NOMO-1 treated with dmso at 0.1 percent for 144 hours (cell line): ENCODE data around the gene ZNF714.
A peak's percentile ranks its signal among the peaks of the same experiment; 100 is the strongest.

Experiments used
- DNase-seq: peaks from one replicate; lab custom pipeline; 2025; ENCODE audit not compliant: unreplicated experiment; lab: John Stamatoyannopoulos, UW

ZNF714 gene

GRCh38 chr19:21082011-21082975, at the start of gene ZNF714:
TSS of gene ZNF714 (plus strand) at chr19:21082203. CDS start at chr19:21098269, 16,066 bp downstream.
- peak; percentile 61 for DNase-seq

- DNase-seq: no peak
These were observed 37.0 kb upstream of the ZNF714 start for GRCh38 chr19:21045028-21045427.

- no peak for DNase-seq
These were observed 35.5 kb upstream of the ZNF714 start for GRCh38 chr19:21046489-21046888.

GRCh38 chr19:21047716-21048115, 34.3 kb upstream of the ZNF714 start:
- no peak for DNase-seq

GRCh38 chr19:21052902-21053301, 29.1 kb upstream of the ZNF714 start:
- no peak for DNase-seq

GRCh38 chr19:21065336-21065735, 16.7 kb upstream of the ZNF714 start:
- DNase-seq: no peak

GRCh38 chr19:21084343-21084742, 2.3 kb downstream of the ZNF714 start:
- DNase-seq: no peak

- DNase-seq: no peak
These were observed 5.9 kb downstream of the ZNF714 start for GRCh38 chr19:21087871-21088270.

GRCh38 chr19:21092109-21092508, 10.1 kb downstream of the ZNF714 start:
- no peak for DNase-seq

- DNase-seq: no peak
These were observed 12.5 kb downstream of the ZNF714 start for GRCh38 chr19:21094347-21095025.

- DNase-seq: no peak
These were observed 16.3 kb downstream of the ZNF714 start for GRCh38 chr19:21098291-21098690.

- no peak for DNase-seq
These were observed 19.7 kb downstream of the ZNF714 start for GRCh38 chr19:21101521-21102242.

GRCh38 chr19:21109116-21109515, 27.1 kb downstream of the ZNF714 start:
- DNase-seq: no peak

- no peak for DNase-seq
These were observed 28.2 kb downstream of the ZNF714 start for GRCh38 chr19:21110183-21110582.

- no peak for DNase-seq
These were observed 33.4 kb downstream of the ZNF714 start for GRCh38 chr19:21115430-21115829.

- DNase-seq: no peak
These were observed 35.3 kb downstream of the ZNF714 start for GRCh38 chr19:21117041-21117907.

GRCh38 chr19:21126078-21126477, 44.1 kb downstream of the ZNF714 start:
- no peak for DNase-seq

GRCh38 chr19:21127001-21127400, 45.0 kb downstream of the ZNF714 start:
- no peak for DNase-seq

- no peak for DNase-seq
These were observed 45.9 kb downstream of the ZNF714 start for GRCh38 chr19:21127898-21128297.

- no peak for DNase-seq
These were observed 47.1 kb downstream of the ZNF714 start for GRCh38 chr19:21128901-21129698.
